ENCODE data around the gene CNTROB. TPM values are rescaled to one million over a fixed set of nuclear protein-coding genes. Genes with fewer than 3 reads are reported as not detected.
A peak's percentile ranks its signal among the peaks of the same experiment; 100 is the strongest.

CNTROB gene
- total and polyA plus RNA-seq, 5 donors from 2014 or later = 5.0 to 40.9 (median 7.5) TPM

DNA sequence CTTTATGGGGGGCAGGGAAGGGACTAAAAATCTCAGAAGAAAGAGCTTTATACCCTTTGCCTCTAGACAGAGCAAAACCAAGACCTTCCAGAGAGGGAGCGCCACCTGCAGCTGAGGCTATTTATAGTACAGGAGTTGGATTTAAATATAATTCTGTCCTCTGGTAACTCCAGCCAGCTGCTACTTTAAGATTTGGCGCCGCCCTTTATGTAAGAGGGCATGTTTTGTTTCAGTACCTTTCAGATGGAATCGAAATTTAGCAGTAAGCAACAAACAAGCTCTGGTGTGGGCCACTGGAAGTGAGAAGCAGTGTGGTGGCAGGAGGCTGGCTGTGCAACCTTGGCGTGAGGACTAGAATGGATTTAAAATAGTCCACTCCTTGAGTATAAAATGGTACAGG, 65.2 kb downstream of the CNTROB start:
- H3K36me3 Mint-ChIP-seq = no peaks in the 10 kb centered on the region
- peaks cover 0 to 2% (median 0%) of the 10 kb centered on the region in 7 donors for H3K9me3 Mint-ChIP-seq
- no peak overlapping the region for H3K4me3 ChIP-seq (ENCODE audit: low read depth, low read length)
- H3K27me3 ChIP-seq (ENCODE audit: control insufficient read depth, insufficient read depth, low read length) = peaks cover 15% of the 10 kb centered on the region
- peaks cover 45% of the 10 kb centered on the region for H3K27me3 Mint-ChIP-seq
- DNase-seq (peak in 2 of 3 donors; percentile 28 to 63), ATAC-seq (ENCODE audit: low read depth in 2 of 2) (peak in 1 of 2 donors; percentile 50)
- no peaks in the 10 kb centered on the region for H3K36me3 ChIP-seq (ENCODE audit: control insufficient read depth, insufficient read depth, low read length)
- H3K4me1 Mint-ChIP-seq = peaks cover 0 to 11% (median 4%) of the 10 kb centered on the region in 4 donors
- no peak overlapping the region for H3K4me3 Mint-ChIP-seq
- no peaks in the 10 kb centered on the region for H3K9me3 ChIP-seq (ENCODE audit: control insufficient read depth in 2 of 2, low read length in 2 of 2)
- no peak overlapping the region for H3K27ac ChIP-seq (ENCODE audit: insufficient read depth, low read length, poor library complexity, severe bottlenecking)
- no peak overlapping the region for H3K27ac Mint-ChIP-seq
- peaks cover under 1% of the 10 kb centered on the region for H3K4me1 ChIP-seq (ENCODE audit: control insufficient read depth, insufficient read depth, low read length, poor library complexity, severe bottlenecking)

Other genes starting within 250 kb of the CNTROB start
- 61.3 TPM for gene TP53, start 244.7 kb upstream of the CNTROB start, total RNA-seq
- gene TP53, start 244.7 kb upstream of the CNTROB start, polyA plus RNA-seq = 10 to 100 TPM; 29.4 to 35.1 (median 32.1) TPM
- 7.9 TPM for gene WRAP53, start 243.7 kb upstream of the CNTROB start, total RNA-seq
- 10 to 100 TPM; 11.1 to 16.4 (median 12.0) TPM for gene WRAP53, start 243.7 kb upstream of the CNTROB start, polyA plus RNA-seq
- gene EFNB3, start 227.0 kb upstream of the CNTROB start, total RNA-seq = not detected
- gene EFNB3, start 227.0 kb upstream of the CNTROB start, polyA plus RNA-seq = not detected
- not detected for gene DNAH2, start 214.5 kb upstream of the CNTROB start, total RNA-seq
- gene DNAH2, start 214.5 kb upstream of the CNTROB start, polyA plus RNA-seq = not detected
- gene KDM6B, start 98.0 kb upstream of the CNTROB start, total RNA-seq = 255 TPM
- gene KDM6B, start 98.0 kb upstream of the CNTROB start, polyA plus RNA-seq = under 1 TPM; 0.30 to 0.74 (median 0.42) TPM
- 31.5 TPM for gene TMEM88, start 77.1 kb upstream of the CNTROB start, total RNA-seq
- not detected for gene TMEM88, start 77.1 kb upstream of the CNTROB start, polyA plus RNA-seq
- gene NAA38, start 74.6 kb upstream of the CNTROB start, total RNA-seq = 23.6 TPM
- gene NAA38, start 74.6 kb upstream of the CNTROB start, polyA plus RNA-seq = 100 to 1,000 TPM; 128 to 192 (median 141) TPM
- gene CYB5D1, start 74.2 kb upstream of the CNTROB start, total RNA-seq = 11.8 TPM
- 1 to 10 TPM; 3.1 to 5.4 (median 4.2) TPM for gene CYB5D1, start 74.2 kb upstream of the CNTROB start, polyA plus RNA-seq
- 273 TPM for gene CHD3, start 43.4 kb upstream of the CNTROB start, total RNA-seq
- 1 to 10 TPM; 5.0 to 9.0 (median 7.2) TPM for gene CHD3, start 43.4 kb upstream of the CNTROB start, polyA plus RNA-seq
- 2.4 TPM for gene RNF227, start 15.9 kb upstream of the CNTROB start, total RNA-seq
- 1 to 10 TPM in 3 of 4 donors, under 1 TPM in 1; 0.92 to 5.0 (median 2.9) TPM for gene RNF227, start 15.9 kb upstream of the CNTROB start, polyA plus RNA-seq
- 8.0 TPM for gene KCNAB3, start 2.4 kb upstream of the CNTROB start, total RNA-seq
- gene KCNAB3, start 2.4 kb upstream of the CNTROB start, polyA plus RNA-seq = under 1 TPM in 3 of 4 donors, not detected in 1; 0.06 to 0.33 (median 0.08) TPM
- 114 TPM for gene TRAPPC1, start 260 bp upstream of the CNTROB start, total RNA-seq
- 100 to 1,000 TPM; 218 to 297 (median 243) TPM for gene TRAPPC1, start 260 bp upstream of the CNTROB start, polyA plus RNA-seq
- gene GUCY2D, start 70.4 kb downstream of the CNTROB start, total RNA-seq = not detected
- gene GUCY2D, start 70.4 kb downstream of the CNTROB start, polyA plus RNA-seq = under 1 TPM in 1 of 4 donors, not detected in 3; 0.23 TPM
- gene ALOX15B, start 106.9 kb downstream of the CNTROB start, total RNA-seq = not detected
- gene ALOX15B, start 106.9 kb downstream of the CNTROB start, polyA plus RNA-seq = not detected
- gene ALOX12B, start 155.5 kb downstream of the CNTROB start, total RNA-seq = not detected
- under 1 TPM in 3 of 4 donors, not detected in 1; 0.53 to 0.68 (median 0.67) TPM for gene ALOX12B, start 155.5 kb downstream of the CNTROB start, polyA plus RNA-seq
- 0.15 TPM for gene ALOXE3, start 186.3 kb downstream of the CNTROB start, total RNA-seq
- under 1 TPM in 3 of 4 donors, not detected in 1; 0.18 to 0.51 (median 0.42) TPM for gene ALOXE3, start 186.3 kb downstream of the CNTROB start, polyA plus RNA-seq
- not detected for gene HES7, start 191.9 kb downstream of the CNTROB start, total RNA-seq
- gene HES7, start 191.9 kb downstream of the CNTROB start, polyA plus RNA-seq = not detected
- gene PER1, start 220.2 kb downstream of the CNTROB start, total RNA-seq = 1,740 TPM
- 1 to 10 TPM; 4.8 to 7.7 (median 6.2) TPM for gene PER1, start 220.2 kb downstream of the CNTROB start, polyA plus RNA-seq
- 205 TPM for gene VAMP2, start 230.7 kb downstream of the CNTROB start, total RNA-seq
- gene VAMP2, start 230.7 kb downstream of the CNTROB start, polyA plus RNA-seq = 10 to 100 TPM; 42.7 to 60.4 (median 59.3) TPM
- gene TMEM107, start 244.2 kb downstream of the CNTROB start, total RNA-seq = 27.3 TPM
- 10 to 100 TPM; 20.6 to 38.9 (median 29.9) TPM for gene TMEM107, start 244.2 kb downstream of the CNTROB start, polyA plus RNA-seq